H1 (cell line): ENCODE results near the gene BAHD1. TPM values are rescaled to one million over a fixed set of nuclear protein-coding genes. Genes with fewer than 3 reads are reported as not detected.

Source experiments
- ASH2L ChIP-seq: fragments of 200-600, 300-600 bp; sonication (generic); IDR thresholded peaks from one replicate; pipeline ENCODE4 v1.7.1; 2017; ENCODE audit warnings: low read length
- CHD1 ChIP-seq: IDR thresholded peaks from 2 replicates; pipeline ENCODE4 v1.6.1; 2012; ENCODE audit warnings: low read depth, low read length, improper control_type of control experiment
- CHD7 ChIP-seq: fragments of 300-600 bp; sonication (generic); IDR thresholded peaks from 2 replicates; pipeline ENCODE4 v1.7.1; 2012; ENCODE audit warnings: low read length, moderate library complexity, mild to moderate bottlenecking, inconsistent platforms; ENCODE audit not compliant: insufficient replicate concordance
- JUN ChIP-seq: IDR thresholded peaks from 2 replicates; pipeline ENCODE4 v1.6.1; 2011; ENCODE audit warnings: low read depth, mild to moderate bottlenecking, improper control_type of control experiment, low read length
- RXRA ChIP-seq: IDR thresholded peaks from 2 replicates; pipeline ENCODE4 v1.6.1; 2011; ENCODE audit warnings: low read depth, mild to moderate bottlenecking, low read length, moderate library complexity; ENCODE audit not compliant: insufficient read depth
- polyA plus RNA-seq, 7 experiments: library from polyadenylated mRNA; depleted of rRNA in 3 of 7; stranded (reverse) in 5 of 7; unstranded in 2 of 7; fragments of >200 nt in 5 of 7; fragments of 200-250 nt in 2 of 7; gene quantifications; 1 replicate in 5 of 7; 2 replicates in 1 of 7; 4 replicates in 1 of 7; pipeline versions ENCODE4 v1.2.1 to v1.2.3, GENCODE V29; 2011 to 2013; ENCODE audit warnings: missing spikeins in 2 of 7, mixed read lengths in 2 of 7
- total RNA-seq: library from RNA; stranded (reverse); fragmentation: NEBNext Ultra II Directional; extraction: Animal tissue kit (Norgen Biotek cat#: 25700); gene quantifications from 2 replicates; pipeline ENCODE4 v1.2.1, GENCODE V29; 2021

The BAHD1 gene
- total and polyA plus RNA-seq, 2 of the 8 experiments (the other 6 are each of a cell fraction or from before 2014, with no cell fraction given), result 15.0 to 38.9 TPM

DNA sequence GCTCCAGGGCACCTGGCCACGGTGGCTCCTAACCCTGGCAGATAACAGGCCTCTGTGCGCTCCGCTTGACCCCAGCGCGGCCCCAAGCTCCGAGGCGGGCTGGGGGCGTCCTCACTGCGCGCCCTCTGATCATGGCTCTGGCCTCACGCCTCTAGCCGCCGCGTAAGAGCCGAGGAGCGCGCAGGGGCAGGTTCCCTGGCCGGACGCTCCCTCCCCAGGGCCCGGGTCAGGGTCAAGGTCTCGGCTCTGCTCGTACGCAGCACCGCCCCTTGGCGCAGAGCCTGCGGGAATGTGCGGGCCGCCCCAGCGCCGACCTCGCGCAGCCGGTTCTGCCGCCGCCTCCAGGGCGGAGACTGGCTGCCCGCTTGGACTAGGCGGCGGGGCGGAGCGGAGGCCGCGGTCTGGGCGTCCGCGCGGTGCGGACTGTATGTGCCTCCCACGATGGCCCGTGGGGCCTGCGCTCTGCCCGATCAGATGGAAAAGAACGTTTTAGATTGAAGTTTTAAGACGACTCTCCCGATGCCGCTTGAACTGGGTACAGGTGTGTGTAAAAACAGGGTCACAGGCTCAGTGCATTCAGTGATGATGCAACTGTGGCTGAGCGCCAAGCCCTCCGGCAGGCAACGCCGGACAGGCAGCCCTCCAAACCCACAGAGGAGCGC is 70.8 kb downstream of the BAHD1 start (continued):
- TF ChIP-seq CHD1 (no peak), ASH2L (peak; percentile 86), JUN (no peak), CHD7 (no peak), RXRA (no peak)
